ENCODE data around the gene GJD4. TPM values are rescaled to one million over a fixed set of nuclear protein-coding genes. Genes with fewer than 3 reads are reported as not detected.

Gene GJD4
- total RNA-seq, 1 donor from 2014 or later: not detected

- DNase-seq (ENCODE audit: low read depth) (no peak), FAIRE-seq (no peak)
- no peak for TF ChIP-seq CTCF (IDR thresholded peaks at IDR 0.05; ENCODE audit: insufficient read depth, low read length, severe bottlenecking)
- no peaks in the 10 kb centered on the region for H3K27me3 ChIP-seq (ENCODE audit: control insufficient read depth, insufficient read depth, low read length)
- no peak overlapping the region for H3K4me3 ChIP-seq (ENCODE audit: low read depth, low read length)
- H3K36me3 ChIP-seq (ENCODE audit: control insufficient read depth, insufficient read depth, low read length): no peaks in the 10 kb centered on the region
Observed at GRCh38 chr10:35588836-35589235, 16.3 kb upstream of the GJD4 start.

GRCh38 chr10:35592441-35592840, 12.7 kb upstream of the GJD4 start:
- DNase-seq (ENCODE audit: low read depth) (no peak), FAIRE-seq (no peak)
- H3K36me3 ChIP-seq (ENCODE audit: control insufficient read depth, insufficient read depth, low read length): no peaks in the 10 kb centered on the region
- H3K27me3 ChIP-seq (ENCODE audit: control insufficient read depth, insufficient read depth, low read length): no peaks in the 10 kb centered on the region
- no peak for TF ChIP-seq CTCF (IDR thresholded peaks at IDR 0.05; ENCODE audit: insufficient read depth, low read length, severe bottlenecking)
- no peak overlapping the region for H3K4me3 ChIP-seq (ENCODE audit: low read depth, low read length)

GRCh38 chr10:35594115-35595079, 10.7 kb upstream of the GJD4 start:
- H3K36me3 ChIP-seq (ENCODE audit: control insufficient read depth, insufficient read depth, low read length): no peaks in the 10 kb centered on the region
- TF ChIP-seq CTCF (IDR thresholded peaks at IDR 0.05; ENCODE audit: insufficient read depth, low read length, severe bottlenecking): no peak
- DNase-seq (ENCODE audit: low read depth) (no peak), FAIRE-seq (no peak)
- H3K4me3 ChIP-seq (ENCODE audit: low read depth, low read length): no peak overlapping the region
- no peaks in the 10 kb centered on the region for H3K27me3 ChIP-seq (ENCODE audit: control insufficient read depth, insufficient read depth, low read length)

- Histone ChIP-seq H3K36me3 (ENCODE audit: control insufficient read depth, insufficient read depth, low read length) (no peaks in the 10 kb centered on the region), H3K27me3 (ENCODE audit: control insufficient read depth, insufficient read depth, low read length) (no peaks in the 10 kb centered on the region), H3K4me3 (ENCODE audit: low read depth, low read length) (no peak overlapping the region)
- DNase-seq (ENCODE audit: low read depth) (no peak), FAIRE-seq (no peak)
- no peak for TF ChIP-seq CTCF (IDR thresholded peaks at IDR 0.05; ENCODE audit: insufficient read depth, low read length, severe bottlenecking)
Observed at GRCh38 chr10:35595106-35595505, 10.0 kb upstream of the GJD4 start.

GRCh38 chr10:35598379-35598778, 6.8 kb upstream of the GJD4 start:
- Histone ChIP-seq H3K4me3 (ENCODE audit: low read depth, low read length) (no peak overlapping the region), H3K27me3 (ENCODE audit: control insufficient read depth, insufficient read depth, low read length) (no peaks in the 10 kb centered on the region), H3K36me3 (ENCODE audit: control insufficient read depth, insufficient read depth, low read length) (no peaks in the 10 kb centered on the region)
- peak; percentile 32 for TF ChIP-seq CTCF (IDR thresholded peaks at IDR 0.05; ENCODE audit: insufficient read depth, low read length, severe bottlenecking)
- FAIRE-seq: peak; percentile 76
- no peak for DNase-seq (ENCODE audit: low read depth)

Measured in bronchial epithelial cell (primary cell).